Smooth muscle cell (in vitro differentiated cells): ENCODE results near the gene TSSK1B. TPM values are rescaled to one million over a fixed set of nuclear protein-coding genes. Genes with fewer than 3 reads are reported as not detected.

ENCODE experiments used
- DNase-seq: peaks from one replicate; lab custom pipeline; 2025; ENCODE audit not compliant: unreplicated experiment; lab: John Stamatoyannopoulos, UW
- H2AFZ ChIP-seq: fragments of 200-600 bp; sonication (generic); 2 replicates; pipeline ENCODE4 v1.6.0; 2016; ENCODE audit warnings: antibody characterized with exemption, low read depth, mild to moderate bottlenecking
- H3F3A ChIP-seq: fragments of 200-600 bp; sonication (generic); 2 replicates; pipeline ENCODE4 v1.6.0; 2017; ENCODE audit warnings: antibody characterized with exemption, low read depth
- H3K27ac ChIP-seq: fragments of 200-600 bp; sonication (generic); 2 replicates; pipeline ENCODE4 v1.5.1; 2016; ENCODE audit warnings: low read depth, mild to moderate bottlenecking
- H3K27me3 ChIP-seq: fragments of 200-600 bp; sonication (generic); 2 replicates; pipeline ENCODE4 v1.6.1; 2016; ENCODE audit warnings: low read depth, mild to moderate bottlenecking
- H3K36me3 ChIP-seq: fragments of 200-600 bp; sonication (generic); 2 replicates; pipeline ENCODE4 v1.5.1; 2016; ENCODE audit warnings: low read depth
- H3K4me1 ChIP-seq: fragments of 200-600 bp; sonication (generic); 2 replicates; pipeline ENCODE4 v1.5.1; 2016; ENCODE audit warnings: low read depth
- H3K4me2 ChIP-seq: fragments of 200-600 bp; sonication (generic); 2 replicates; pipeline ENCODE4 v1.6.0; 2016; ENCODE audit warnings: mild to moderate bottlenecking
- H3K4me3 ChIP-seq: fragments of 200-600 bp; sonication (generic); 2 replicates; pipeline ENCODE4 v1.5.1; 2016; ENCODE audit warnings: mild to moderate bottlenecking
- H3K79me2 ChIP-seq: fragments of 200-600 bp; sonication (generic); 2 replicates; pipeline ENCODE4 v1.6.0; 2016; ENCODE audit warnings: low read depth, mild to moderate bottlenecking
- H3K9ac ChIP-seq: fragments of 200-600 bp; sonication (generic); 2 replicates; pipeline ENCODE4 v1.6.0; 2016; ENCODE audit warnings: low read depth
- H3K9me3 ChIP-seq: fragments of 200-600 bp; sonication (generic); replicated peaks from 2 replicates; pipeline ENCODE4 v1.5.1; 2016; ENCODE audit warnings: low read depth
- H4K20me1 ChIP-seq: fragments of 200-600 bp; sonication (generic); 2 replicates; pipeline ENCODE4 v1.6.0; 2016; ENCODE audit warnings: low read depth
- whole genome bisulfite sequencing: methylation state at CpG from one replicate; pipeline ENCODE4 v1.1.7; 2016; ENCODE audit warnings: low lambda C conversion rate; 5-methylcytosine and 5-hydroxymethylcytosine counted together
- polyA plus RNA-seq: library from polyadenylated mRNA; unstranded; fragments of >200 nt; fragmentation: Nextera tagmentation; extraction: Ambion mirVana; gene quantifications from 2 replicates; pipeline ENCODE4 v1.2.1, GENCODE V29; 2016
- total RNA-seq: library from RNA; depleted of rRNA; stranded (reverse); fragments of >200 nt; gene quantifications from 2 replicates; pipeline ENCODE4 v1.2.3, GENCODE V29; 2014
- TF ChIP-seq, protein P1 (sequence below): fragments of 200-600 bp; sonication (generic); IDR thresholded peaks from 2 replicates; pipeline ENCODE4 v1.5.1; 2017; ENCODE audit warnings: borderline replicate concordance, mild to moderate bottlenecking, antibody characterized with exemption; ENCODE audit not compliant: insufficient read depth, poor library complexity, severe bottlenecking

TSSK1B gene
- total and polyA plus RNA-seq, 2 experiments from 2014 or later: 0.22 TPM; not detected in 1

DNA sequence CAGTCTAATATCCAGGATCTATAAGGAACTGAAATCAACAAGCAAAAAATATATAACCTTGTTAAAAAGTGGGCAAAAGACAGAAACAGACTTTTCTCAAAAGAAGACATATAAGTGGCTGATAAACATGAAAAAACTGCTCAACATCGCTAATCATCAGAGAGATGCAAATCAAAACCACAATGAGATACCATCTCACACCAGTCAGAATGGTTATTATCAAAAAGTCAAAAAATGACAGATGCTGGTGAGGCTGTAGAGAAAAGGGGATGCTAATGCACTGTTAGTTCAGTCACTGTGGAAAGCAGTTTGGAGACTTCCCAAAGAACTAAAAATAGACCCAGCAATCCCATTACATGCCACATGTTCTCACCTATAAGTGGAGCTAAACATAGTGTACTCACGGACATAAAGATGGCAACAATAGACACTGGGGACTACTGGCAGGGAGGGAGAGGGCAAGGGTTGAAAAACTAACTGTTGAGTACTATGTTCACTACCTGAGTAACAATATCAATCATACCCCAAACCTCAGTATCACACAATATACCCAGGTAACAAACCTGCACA is 11.7 kb upstream of the TSSK1B start:
- Histone ChIP-seq H3K27ac (no peak overlapping the region), H3K79me2 (no peaks in the 10 kb centered on the region), H3K36me3 (peaks cover 12% of the 10 kb centered on the region), H3K4me2 (no peak overlapping the region), H3K27me3 (no peaks in the 10 kb centered on the region), H3F3A (no peaks in the 10 kb centered on the region), H3K9ac (no peak overlapping the region), H3K4me3 (no peak overlapping the region), H4K20me1 (no peaks in the 10 kb centered on the region), H3K9me3 (no peaks in the 10 kb centered on the region), H2AFZ (no peak overlapping the region), H3K4me1 (no peaks in the 10 kb centered on the region)
- no peak for DNase-seq
- TF ChIP-seq, protein P1, sequence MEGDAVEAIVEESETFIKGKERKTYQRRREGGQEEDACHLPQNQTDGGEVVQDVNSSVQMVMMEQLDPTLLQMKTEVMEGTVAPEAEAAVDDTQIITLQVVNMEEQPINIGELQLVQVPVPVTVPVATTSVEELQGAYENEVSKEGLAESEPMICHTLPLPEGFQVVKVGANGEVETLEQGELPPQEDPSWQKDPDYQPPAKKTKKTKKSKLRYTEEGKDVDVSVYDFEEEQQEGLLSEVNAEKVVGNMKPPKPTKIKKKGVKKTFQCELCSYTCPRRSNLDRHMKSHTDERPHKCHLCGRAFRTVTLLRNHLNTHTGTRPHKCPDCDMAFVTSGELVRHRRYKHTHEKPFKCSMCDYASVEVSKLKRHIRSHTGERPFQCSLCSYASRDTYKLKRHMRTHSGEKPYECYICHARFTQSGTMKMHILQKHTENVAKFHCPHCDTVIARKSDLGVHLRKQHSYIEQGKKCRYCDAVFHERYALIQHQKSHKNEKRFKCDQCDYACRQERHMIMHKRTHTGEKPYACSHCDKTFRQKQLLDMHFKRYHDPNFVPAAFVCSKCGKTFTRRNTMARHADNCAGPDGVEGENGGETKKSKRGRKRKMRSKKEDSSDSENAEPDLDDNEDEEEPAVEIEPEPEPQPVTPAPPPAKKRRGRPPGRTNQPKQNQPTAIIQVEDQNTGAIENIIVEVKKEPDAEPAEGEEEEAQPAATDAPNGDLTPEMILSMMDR: no peak
- WGBS: 76% methylated on average over 2 of the region's 2 CpGs

DNA sequence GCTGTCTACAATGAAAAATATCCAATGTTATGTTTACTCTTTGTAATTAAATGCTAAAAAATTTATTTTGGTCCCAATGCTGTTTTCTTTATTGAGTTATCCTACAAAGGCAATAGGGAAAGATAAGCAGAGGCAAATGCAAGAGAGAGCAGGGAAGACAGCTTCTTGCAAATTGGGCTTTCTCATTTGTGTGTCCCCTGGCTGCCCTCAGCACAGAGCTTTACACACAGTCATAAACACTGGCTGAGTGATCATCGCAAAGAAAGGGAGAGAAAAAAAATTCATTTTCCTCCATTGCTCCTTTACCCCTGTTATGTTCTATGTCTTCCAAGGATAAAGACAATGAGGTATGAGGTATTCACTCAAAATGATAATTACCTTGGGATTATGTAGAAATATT is 2.3 kb upstream of the TSSK1B start:
- H3K9me3 ChIP-seq: no peaks in the 10 kb centered on the region
- H3K36me3 ChIP-seq: peaks cover 2% of the 10 kb centered on the region
- DNase-seq: no peak
- no peaks in the 10 kb centered on the region for H4K20me1 ChIP-seq
- no peak overlapping the region for H2AFZ ChIP-seq
- H3K4me2 ChIP-seq: no peak overlapping the region
- no peaks in the 10 kb centered on the region for H3K4me1 ChIP-seq
- H3F3A ChIP-seq: no peaks in the 10 kb centered on the region
- H3K27ac ChIP-seq: no peak overlapping the region
- no peaks in the 10 kb centered on the region for H3K27me3 ChIP-seq
- TF ChIP-seq, protein P1: no peak
- H3K9ac ChIP-seq: no peak overlapping the region
- no peaks in the 10 kb centered on the region for H3K79me2 ChIP-seq
- no peak overlapping the region for H3K4me3 ChIP-seq
- 73% methylated on average over 1 of the region's 1 CpG for WGBS

DNA sequence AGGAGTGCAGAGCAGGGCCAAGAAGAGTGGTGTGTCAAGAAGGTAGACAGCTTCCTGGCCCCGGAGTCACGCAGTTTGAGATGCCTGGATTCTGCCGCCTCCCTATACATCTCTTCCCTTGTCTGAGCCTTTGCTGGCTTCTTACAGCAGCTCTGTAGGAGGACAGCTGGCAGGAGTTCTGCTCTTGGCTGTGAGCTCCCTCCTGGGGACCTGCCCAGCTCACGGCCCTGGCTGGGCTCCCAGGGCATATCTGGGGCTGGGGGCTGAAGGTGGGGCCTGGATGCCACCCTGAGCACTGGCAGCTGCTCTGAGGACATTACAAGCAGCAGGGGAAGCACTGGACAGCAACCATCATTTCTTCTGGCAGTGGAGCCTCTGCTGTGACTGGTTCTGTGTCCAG is 786 bp upstream of the TSSK1B start:
- Histone ChIP-seq H3K4me1 (no peaks in the 10 kb centered on the region), H2AFZ (no peak overlapping the region), H3K4me3 (no peak overlapping the region), H3K36me3 (no peaks in the 10 kb centered on the region), H3K4me2 (no peak overlapping the region), H3K27ac (no peak overlapping the region), H3F3A (no peaks in the 10 kb centered on the region), H3K79me2 (no peaks in the 10 kb centered on the region), H3K9me3 (no peaks in the 10 kb centered on the region), H3K9ac (no peak overlapping the region), H4K20me1 (no peaks in the 10 kb centered on the region), H3K27me3 (no peaks in the 10 kb centered on the region)
- TF ChIP-seq, protein P1: no peak
- DNase-seq: no peak
- 97% methylated on average over 4 of the region's 4 CpGs for WGBS

DNA sequence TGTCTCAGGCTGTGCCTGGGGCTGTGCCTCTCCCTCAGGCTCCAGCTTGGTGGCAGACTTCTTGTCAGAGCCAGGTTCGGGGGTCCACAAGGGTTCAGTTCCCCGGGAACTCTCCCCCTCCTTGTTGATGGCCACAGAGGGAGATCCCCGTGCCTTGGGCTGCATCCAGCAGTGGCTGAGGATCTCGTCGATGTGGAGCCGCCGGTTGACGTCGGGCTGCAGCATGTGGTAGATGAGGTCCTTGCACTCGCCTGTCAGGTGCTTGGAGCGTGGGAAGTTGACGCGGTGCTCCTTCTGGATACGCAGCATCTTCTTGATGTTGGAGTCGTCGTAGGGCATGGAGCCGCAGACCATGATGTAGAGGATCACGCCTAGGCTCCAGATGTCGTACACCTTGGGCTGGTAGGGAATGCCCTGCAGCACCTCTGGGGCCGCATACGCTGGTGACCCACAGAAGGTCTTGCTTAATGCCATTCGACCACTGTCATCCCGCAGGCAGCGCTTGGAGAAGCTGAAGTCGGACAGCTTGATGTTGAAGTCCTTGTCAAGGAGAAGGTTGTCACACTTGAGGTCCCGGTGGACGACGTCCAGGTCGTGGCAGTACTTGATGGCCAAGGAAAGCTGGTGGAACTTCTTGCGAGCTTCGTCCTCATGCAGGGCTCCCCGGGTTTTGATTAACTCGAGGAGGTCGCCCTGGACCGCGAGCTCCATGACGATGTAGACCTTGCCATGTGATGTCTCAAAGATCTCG is 752 bp downstream of the TSSK1B start:
- no peak overlapping the region for H2AFZ ChIP-seq
- 96% methylated on average over 38 of the region's 38 CpGs for WGBS
- H3K27me3 ChIP-seq: no peaks in the 10 kb centered on the region

More for the DNA sequence above, 752 bp downstream of the TSSK1B start:
- Histone ChIP-seq H3K9me3 (no peaks in the 10 kb centered on the region), H3K36me3 (no peaks in the 10 kb centered on the region), H3K4me3 (no peak overlapping the region), H3K4me2 (no peak overlapping the region), H3F3A (no peaks in the 10 kb centered on the region), H3K9ac (no peak overlapping the region), H3K4me1 (no peaks in the 10 kb centered on the region), H3K27ac (no peak overlapping the region), H4K20me1 (no peaks in the 10 kb centered on the region), H3K79me2 (no peaks in the 10 kb centered on the region)
- TF ChIP-seq, protein P1: no peak
- no peak for DNase-seq
